Esophagus muscularis mucosa (tissue), 4 donors: ENCODE results near the gene FAM234A. TPM values are rescaled to one million over a fixed set of nuclear protein-coding genes. Genes with fewer than 3 reads are reported as not detected.

ENCODE experiments used
- DNase-seq: peaks from one replicate; pipeline ENCODE4 v3.0.0-alpha.2; 2017; ENCODE audit errors: extremely low spot score
- H3K27ac ChIP-seq, 4 donors: fragments of 200-600 bp; sonication (generic); replicated peaks in 1 of 4; 1 replicate in 3 of 4; 2 replicates in 1 of 4; pipeline ENCODE4 v1.5.1; 2016 to 2019; ENCODE audit warnings: mild to moderate bottlenecking in 1 of 4
- H3K27me3 ChIP-seq, 4 donors: fragments of 200-600 bp; sonication (generic); one replicate each; pipeline versions ENCODE4 v1.5.1 to v1.6.0; 2016 to 2019
- H3K36me3 ChIP-seq, 4 donors: fragments of 200-600 bp; sonication (generic); one replicate each; pipeline ENCODE4 v1.5.1; 2016 to 2019
- H3K4me1 ChIP-seq, 4 donors: fragments of 200-600 bp; sonication (generic); one replicate each; pipeline ENCODE4 v1.5.1; 2016 to 2019
- H3K4me3 ChIP-seq, 4 donors: fragments of 200-600 bp; sonication (generic); 1 replicate in 2 of 4; 2 replicates in 2 of 4; pipeline ENCODE4 v1.5.1; 2016 to 2019; ENCODE audit warnings: mild to moderate bottlenecking in 4 of 4, moderate library complexity in 1 of 4
- H3K9me3 ChIP-seq, 4 donors: fragments of 200-600 bp; sonication (generic); 1 replicate in 3 of 4; 2 replicates in 1 of 4; pipeline ENCODE4 v1.5.1; 2016 to 2019
- EP300 ChIP-seq: sonication (generic); formaldehyde crosslinking; IDR thresholded peaks from one replicate; pipeline ENCODE4 v1.6.1; 2017; ENCODE audit warnings: antibody characterized with exemption
- POLR2A ChIP-seq: fragments of 450-650 bp; IDR thresholded peaks from one replicate; pipeline ENCODE4 v1.6.1; 2017; ENCODE audit warnings: antibody characterized with exemption, moderate library complexity, mild to moderate bottlenecking, low read depth
- POLR2AphosphoS5 ChIP-seq, 2 donors: sonication (generic); formaldehyde crosslinking; IDR thresholded peaks; one replicate each; pipeline ENCODE4 v1.6.1; 2017; ENCODE audit warnings: antibody characterized with exemption in 2 of 2
- WGBS: methylation state at CpG from one replicate; pipeline ENCODE4 v1.1.5; 2018; 5-methylcytosine and 5-hydroxymethylcytosine counted together
- intact Hi-C: fragments of 100-400 bp; cut with DNase I; formaldehyde crosslinking; loops from one replicate; pipeline ENCODE4 v1.15.1; 2023
- total RNA-seq, 4 donors: library from RNA; depleted of rRNA; stranded (reverse); fragments of >200 nt; gene quantifications; one replicate each; pipeline versions ENCODE4 v1.1.0 to v1.2.1, GENCODE V29; 2016
- TF ChIP-seq, protein P1 (sequence below), 3 experiments: fragments of 200-600 bp in 2 of 3; fragments of 450-650 bp in 1 of 3; sonication (generic) in 2 of 3; IDR thresholded peaks; one replicate each; pipeline ENCODE4 v1.5.1; 2017 to 2019; ENCODE audit warnings: antibody characterized with exemption in 3 of 3, mild to moderate bottlenecking in 2 of 3, moderate library complexity in 1 of 3

Gene FAM234A
- total RNA-seq, 4 donors from 2014 or later: 61.0 to 129 (median 78.1) TPM

DNA sequence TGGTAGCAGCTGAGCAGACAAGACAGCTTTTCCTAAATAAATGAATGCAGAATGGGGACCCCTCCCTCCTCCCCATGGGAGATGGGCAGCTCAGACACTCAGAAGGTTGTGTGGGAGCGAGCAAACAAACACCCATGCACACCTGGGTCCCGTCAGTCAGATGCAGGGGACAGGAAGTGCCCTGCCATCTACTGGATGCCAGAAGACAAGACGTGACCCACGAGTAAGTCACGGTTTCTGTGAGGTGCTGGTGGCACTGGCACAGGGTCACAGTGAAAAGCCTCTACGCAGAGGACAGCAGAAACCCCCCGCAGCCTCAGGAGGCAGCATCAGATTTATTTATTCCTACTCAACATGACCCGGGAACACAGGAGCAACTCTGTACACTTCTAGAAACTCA, 45.9 kb upstream of the FAM234A start:
- Histone ChIP-seq H3K27me3 (no peaks in the 10 kb centered on the region), H3K27ac (no peak overlapping the region), H3K36me3 (peaks cover 58 to 67% (median 64%) of the 10 kb centered on the region in 4 donors), H3K9me3 (no peaks in the 10 kb centered on the region), H3K4me3 (no peak overlapping the region), H3K4me1 (no peaks in the 10 kb centered on the region)
- no peak for TF ChIP-seq POLR2AphosphoS5 (IDR thresholded peaks at IDR 0.05)
- TF ChIP-seq, protein P1, sequence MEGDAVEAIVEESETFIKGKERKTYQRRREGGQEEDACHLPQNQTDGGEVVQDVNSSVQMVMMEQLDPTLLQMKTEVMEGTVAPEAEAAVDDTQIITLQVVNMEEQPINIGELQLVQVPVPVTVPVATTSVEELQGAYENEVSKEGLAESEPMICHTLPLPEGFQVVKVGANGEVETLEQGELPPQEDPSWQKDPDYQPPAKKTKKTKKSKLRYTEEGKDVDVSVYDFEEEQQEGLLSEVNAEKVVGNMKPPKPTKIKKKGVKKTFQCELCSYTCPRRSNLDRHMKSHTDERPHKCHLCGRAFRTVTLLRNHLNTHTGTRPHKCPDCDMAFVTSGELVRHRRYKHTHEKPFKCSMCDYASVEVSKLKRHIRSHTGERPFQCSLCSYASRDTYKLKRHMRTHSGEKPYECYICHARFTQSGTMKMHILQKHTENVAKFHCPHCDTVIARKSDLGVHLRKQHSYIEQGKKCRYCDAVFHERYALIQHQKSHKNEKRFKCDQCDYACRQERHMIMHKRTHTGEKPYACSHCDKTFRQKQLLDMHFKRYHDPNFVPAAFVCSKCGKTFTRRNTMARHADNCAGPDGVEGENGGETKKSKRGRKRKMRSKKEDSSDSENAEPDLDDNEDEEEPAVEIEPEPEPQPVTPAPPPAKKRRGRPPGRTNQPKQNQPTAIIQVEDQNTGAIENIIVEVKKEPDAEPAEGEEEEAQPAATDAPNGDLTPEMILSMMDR (IDR thresholded peaks at IDR 0.05): no peak
- DNase-seq: no peak
- intact Hi-C loops: no loop called here
- 73% methylated on average over 8 of the region's 8 CpGs for WGBS

DNA sequence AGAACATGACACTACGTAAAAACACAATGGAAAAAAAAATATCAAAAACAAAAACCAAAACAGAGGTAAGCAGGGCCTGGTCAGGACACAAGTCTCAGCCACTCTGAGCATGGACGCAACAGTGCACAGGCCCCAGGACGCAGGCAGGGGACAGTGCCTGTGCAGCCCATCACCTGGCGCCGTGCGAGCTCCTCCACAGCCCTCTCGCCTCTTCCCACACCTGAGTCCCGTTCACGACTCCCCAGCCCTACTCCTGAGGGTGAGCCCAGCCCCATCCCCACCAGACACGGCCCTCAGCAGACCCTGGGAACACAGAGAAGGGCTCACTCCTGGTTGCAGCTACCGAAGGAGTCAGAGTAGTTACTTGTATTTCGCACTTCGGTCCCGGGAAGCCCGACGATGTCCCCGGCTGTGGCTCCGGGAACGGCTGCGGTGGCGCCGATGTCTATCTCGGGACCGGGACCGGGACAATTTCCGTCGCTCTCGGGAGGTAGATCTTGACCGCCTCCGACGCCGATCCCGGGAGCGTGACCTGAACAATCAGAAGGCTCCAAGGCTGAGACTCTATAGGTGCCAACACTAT, 44.9 kb upstream of the FAM234A start:
- Histone ChIP-seq H3K27ac (no peak overlapping the region), H3K9me3 (no peaks in the 10 kb centered on the region), H3K4me3 (no peak overlapping the region), H3K36me3 (peaks cover 68 to 77% (median 74%) of the 10 kb centered on the region in 4 donors), H3K4me1 (no peaks in the 10 kb centered on the region), H3K27me3 (no peaks in the 10 kb centered on the region)
- no peak for DNase-seq
- TF ChIP-seq EP300 (no peak), POLR2AphosphoS5 (IDR thresholded peaks at IDR 0.05) (no peak), POLR2A (no peak)
- TF ChIP-seq, protein P1 (IDR thresholded peaks at IDR 0.05): no peak
- WGBS: 89% methylated on average over 25 of the region's 34 CpGs
- intact Hi-C loops: no loop called here

DNA sequence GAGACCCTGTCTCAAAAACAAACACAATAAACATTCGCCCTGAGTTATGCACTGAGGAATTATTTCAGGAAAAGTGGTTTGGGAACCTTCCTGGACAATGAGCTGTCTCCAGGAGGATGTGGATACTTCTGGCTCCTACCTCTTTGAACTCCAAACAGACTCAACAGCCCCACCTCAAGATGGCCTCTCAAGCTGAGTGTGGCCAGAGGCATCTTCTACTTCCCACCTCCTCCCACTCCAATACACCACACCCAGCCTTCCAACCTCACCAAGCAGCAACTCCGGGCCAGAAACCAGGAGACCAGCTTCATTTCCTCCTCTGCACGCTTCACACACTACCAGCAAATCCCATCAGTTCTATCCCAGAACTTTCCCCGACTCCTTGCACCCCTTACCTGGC, 42.8 kb upstream of the FAM234A start:
- no peaks in the 10 kb centered on the region for H3K4me1 ChIP-seq
- H3K27ac ChIP-seq: no peak overlapping the region
- no peaks in the 10 kb centered on the region for H3K27me3 ChIP-seq
- H3K9me3 ChIP-seq: no peaks in the 10 kb centered on the region
- no peak overlapping the region for H3K4me3 ChIP-seq
- WGBS: 94% methylated on average over 4 of the region's 4 CpGs
- intact Hi-C loops: no loop called here
- TF ChIP-seq POLR2A (no peak), EP300 (no peak), POLR2AphosphoS5 (IDR thresholded peaks at IDR 0.05) (no peak)
- TF ChIP-seq, protein P1 (IDR thresholded peaks at IDR 0.05): no peak
- H3K36me3 ChIP-seq: peaks cover 89 to 98% (median 96%) of the 10 kb centered on the region in 4 donors
- no peak for DNase-seq

- H3K36me3 ChIP-seq: peaks cover 92 to 100% (median 98%) of the 10 kb centered on the region in 4 donors
- DNase-seq: no peak
- no peak overlapping the region for H3K27ac ChIP-seq
- WGBS: 86% methylated on average over 11 of the region's 11 CpGs
- H3K4me1 ChIP-seq: no peaks in the 10 kb centered on the region
- H3K4me3 ChIP-seq: no peak overlapping the region
- TF ChIP-seq POLR2A (no peak), EP300 (no peak), POLR2AphosphoS5 (IDR thresholded peaks at IDR 0.05) (no peak)
- TF ChIP-seq, protein P1 (IDR thresholded peaks at IDR 0.05): no peak
- no peaks in the 10 kb centered on the region for H3K27me3 ChIP-seq
- no peaks in the 10 kb centered on the region for H3K9me3 ChIP-seq
- intact Hi-C loops: no loop called here
Observed at GRCh38 chr16:192686-193085, 41.9 kb upstream of the FAM234A start.

- 93% methylated on average over 15 of the region's 15 CpGs for WGBS
- no peak for DNase-seq
- no peaks in the 10 kb centered on the region for H3K27me3 ChIP-seq
- no peak overlapping the region for H3K27ac ChIP-seq
- H3K9me3 ChIP-seq: no peaks in the 10 kb centered on the region
- TF ChIP-seq, protein P1 (IDR thresholded peaks at IDR 0.05): no peak
- no peak for TF ChIP-seq POLR2A
- TF ChIP-seq POLR2AphosphoS5 (IDR thresholded peaks at IDR 0.05): no peak
- no peak for TF ChIP-seq EP300
- no peak overlapping the region for H3K4me3 ChIP-seq
- intact Hi-C loops: no loop called here
- peaks cover 97 to 100% (median 100%) of the 10 kb centered on the region in 4 donors for H3K36me3 ChIP-seq
- no peaks in the 10 kb centered on the region for H3K4me1 ChIP-seq
Observed at GRCh38 chr16:193441-193840, 41.2 kb upstream of the FAM234A start.
